NCI-H1436 treated with DMSO at 0.1 percent for 48 hours (cell line): Measurements from ENCODE around the gene NLGN4Y.

Experiments
- DNase-seq: peaks from one replicate; lab custom pipeline; 2025; lab: John Stamatoyannopoulos, UW

Gene NLGN4Y

GRCh38 chrY:14524272-14525231, at the start of gene NLGN4Y:
Gene NLGN4Y (plus strand): TSS chrY:14524529. CDS start chrY:14622120, 97,591 bp downstream.
- DNase-seq, result no peak

- no peak for DNase-seq
Measured at GRCh38 chrY:14485935-14486334, 38.4 kb upstream of the NLGN4Y start.

- DNase-seq, result no peak
Measured at GRCh38 chrY:14490226-14490625, 34.1 kb upstream of the NLGN4Y start.

GRCh38 chrY:14498071-14498470, 26.3 kb upstream of the NLGN4Y start:
- DNase-seq, result no peak

- DNase-seq, result no peak
Measured at GRCh38 chrY:14504592-14504991, 19.7 kb upstream of the NLGN4Y start.

- DNase-seq, result no peak
Measured at GRCh38 chrY:14522379-14522950, 1.9 kb upstream of the NLGN4Y start.

- no peak for DNase-seq
Measured at GRCh38 chrY:14523491-14524271, 648 bp upstream of the NLGN4Y start.

- DNase-seq, result no peak
Measured at GRCh38 chrY:14525315-14525714, 986 bp downstream of the NLGN4Y start.

GRCh38 chrY:14528361-14528760, 4.0 kb downstream of the NLGN4Y start:
- DNase-seq, result no peak

- no peak for DNase-seq
Measured at GRCh38 chrY:14536703-14537102, 12.4 kb downstream of the NLGN4Y start.

GRCh38 chrY:14543506-14543905, 19.2 kb downstream of the NLGN4Y start:
- DNase-seq, result no peak

- no peak for DNase-seq
Measured at GRCh38 chrY:14581294-14581693, 57.0 kb downstream of the NLGN4Y start.

GRCh38 chrY:14586725-14587124, 62.4 kb downstream of the NLGN4Y start:
- DNase-seq, result no peak

GRCh38 chrY:14601372-14601771, 77.0 kb downstream of the NLGN4Y start:
- no peak for DNase-seq

- no peak for DNase-seq
Measured at GRCh38 chrY:14617625-14618024, 93.3 kb downstream of the NLGN4Y start.

- DNase-seq, result no peak
Measured at GRCh38 chrY:14618513-14618912, 94.2 kb downstream of the NLGN4Y start.

- DNase-seq, result no peak
Measured at GRCh38 chrY:14628208-14628607, 103.9 kb downstream of the NLGN4Y start.

- no peak for DNase-seq
Measured at GRCh38 chrY:14631676-14632075, 107.3 kb downstream of the NLGN4Y start.

- DNase-seq, result no peak
Measured at GRCh38 chrY:14633718-14634117, 109.4 kb downstream of the NLGN4Y start.

GRCh38 chrY:14634954-14635353, 110.6 kb downstream of the NLGN4Y start:
- no peak for DNase-seq

- no peak for DNase-seq
Measured at GRCh38 chrY:14637551-14637950, 113.2 kb downstream of the NLGN4Y start.

GRCh38 chrY:14641853-14642252, 117.5 kb downstream of the NLGN4Y start:
- DNase-seq, result no peak
